AG09319 (cell line): ENCODE data around the gene DBF4B.

Source experiments
- DNase-seq: peaks from one replicate; pipeline ENCODE4 v3.0.0-alpha.2; 2010; ENCODE audit warnings: low read depth; ENCODE audit errors: extremely low read depth
- CTCF ChIP-seq: IDR thresholded peaks from 2 replicates; pipeline ENCODE4 v1.5.1; 2011; ENCODE audit warnings: low read depth, mild to moderate bottlenecking, inconsistent platforms, low read length, moderate library complexity

Gene DBF4B

GRCh38 chr17:44758414-44759085 is 50.1 kb downstream of the DBF4B start, which contains the start of gene ADAM11:
TSS of gene ADAM11 (plus strand) at chr17:44758988. CDS start at chr17:44759200, 212 bp downstream.
- TF ChIP-seq CTCF = no peak
- DNase-seq = no peak

- no peak; the same call in 1 of the 2 replicates for TF ChIP-seq CTCF
- no peak for DNase-seq
Observed at GRCh38 chr17:44759086-44759915, 50.8 kb downstream of the DBF4B start.

- DNase-seq = no peak
- no peak for TF ChIP-seq CTCF
Observed at GRCh38 chr17:44759916-44760243, 51.4 kb downstream of the DBF4B start.

GRCh38 chr17:44760474-44761308 is 52.2 kb downstream of the DBF4B start:
- TF ChIP-seq CTCF = no peak

GRCh38 chr17:44761932-44762810 is 53.7 kb downstream of the DBF4B start:
- no peak for DNase-seq
- TF ChIP-seq CTCF = no peak

More at GRCh38 chr17:44760474-44761308, 52.2 kb downstream of the DBF4B start:
- DNase-seq = no peak

GRCh38 chr17:44763170-44763569 is 54.7 kb downstream of the DBF4B start:
- no peak for DNase-seq
- TF ChIP-seq CTCF = no peak
